ENCODE data around the gene TNFRSF9. TPM values are rescaled to one million over a fixed set of nuclear protein-coding genes. Genes with fewer than 3 reads are reported as not detected.

Gene TNFRSF9
- total and polyA plus RNA-seq, 2 experiments from 2014 or later = not detected

DNA sequence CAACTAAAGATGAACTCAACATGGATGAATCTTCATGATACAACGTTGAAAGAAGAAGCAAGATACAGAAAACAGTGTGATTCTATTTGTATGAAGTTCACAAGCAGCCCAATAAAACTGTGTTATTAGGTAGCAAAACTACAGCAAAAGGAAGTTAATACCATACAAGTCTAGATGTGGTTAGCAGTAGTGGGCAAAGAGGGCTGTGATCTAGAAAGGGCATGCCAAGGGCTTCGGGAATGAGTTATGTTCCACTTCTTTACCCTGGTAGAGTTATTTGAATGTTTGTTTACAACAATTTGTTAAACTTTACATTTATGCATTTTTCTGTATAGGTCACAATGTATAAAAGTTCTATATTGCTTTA, 9.2 kb downstream of the TNFRSF9 start:
- Histone ChIP-seq H3K27ac (ENCODE audit: low read depth) (no peak overlapping the region), H3K4me1 (ENCODE audit: insufficient read depth) (no peaks in the 10 kb centered on the region), H3K27me3 (ENCODE audit: insufficient read depth) (no peaks in the 10 kb centered on the region), H3F3A (replicated peaks; ENCODE audit: low read depth) (no peaks in the 10 kb centered on the region), H3K79me2 (replicated peaks; ENCODE audit: insufficient read depth) (no peaks in the 10 kb centered on the region), H3K9me2 (ENCODE audit: insufficient read depth) (no peaks in the 10 kb centered on the region), H3K36me3 (ENCODE audit: insufficient read depth) (no peaks in the 10 kb centered on the region), H3K4me2 (no peak overlapping the region), H3K4me3 (no peak overlapping the region), H2AFZ (no peak overlapping the region; the same call in none of the 2 replicates), H4K20me1 (replicated peaks; ENCODE audit: insufficient read depth) (no peaks in the 10 kb centered on the region)
- no peaks in the 10 kb centered on the region for H3K4me1 Mint-ChIP-seq
- no peaks in the 10 kb centered on the region for H3K9me3 Mint-ChIP-seq
- H3K36me3 Mint-ChIP-seq (ENCODE audit: low read depth) = no peaks in the 10 kb centered on the region
- TF ChIP-seq, protein P1, sequence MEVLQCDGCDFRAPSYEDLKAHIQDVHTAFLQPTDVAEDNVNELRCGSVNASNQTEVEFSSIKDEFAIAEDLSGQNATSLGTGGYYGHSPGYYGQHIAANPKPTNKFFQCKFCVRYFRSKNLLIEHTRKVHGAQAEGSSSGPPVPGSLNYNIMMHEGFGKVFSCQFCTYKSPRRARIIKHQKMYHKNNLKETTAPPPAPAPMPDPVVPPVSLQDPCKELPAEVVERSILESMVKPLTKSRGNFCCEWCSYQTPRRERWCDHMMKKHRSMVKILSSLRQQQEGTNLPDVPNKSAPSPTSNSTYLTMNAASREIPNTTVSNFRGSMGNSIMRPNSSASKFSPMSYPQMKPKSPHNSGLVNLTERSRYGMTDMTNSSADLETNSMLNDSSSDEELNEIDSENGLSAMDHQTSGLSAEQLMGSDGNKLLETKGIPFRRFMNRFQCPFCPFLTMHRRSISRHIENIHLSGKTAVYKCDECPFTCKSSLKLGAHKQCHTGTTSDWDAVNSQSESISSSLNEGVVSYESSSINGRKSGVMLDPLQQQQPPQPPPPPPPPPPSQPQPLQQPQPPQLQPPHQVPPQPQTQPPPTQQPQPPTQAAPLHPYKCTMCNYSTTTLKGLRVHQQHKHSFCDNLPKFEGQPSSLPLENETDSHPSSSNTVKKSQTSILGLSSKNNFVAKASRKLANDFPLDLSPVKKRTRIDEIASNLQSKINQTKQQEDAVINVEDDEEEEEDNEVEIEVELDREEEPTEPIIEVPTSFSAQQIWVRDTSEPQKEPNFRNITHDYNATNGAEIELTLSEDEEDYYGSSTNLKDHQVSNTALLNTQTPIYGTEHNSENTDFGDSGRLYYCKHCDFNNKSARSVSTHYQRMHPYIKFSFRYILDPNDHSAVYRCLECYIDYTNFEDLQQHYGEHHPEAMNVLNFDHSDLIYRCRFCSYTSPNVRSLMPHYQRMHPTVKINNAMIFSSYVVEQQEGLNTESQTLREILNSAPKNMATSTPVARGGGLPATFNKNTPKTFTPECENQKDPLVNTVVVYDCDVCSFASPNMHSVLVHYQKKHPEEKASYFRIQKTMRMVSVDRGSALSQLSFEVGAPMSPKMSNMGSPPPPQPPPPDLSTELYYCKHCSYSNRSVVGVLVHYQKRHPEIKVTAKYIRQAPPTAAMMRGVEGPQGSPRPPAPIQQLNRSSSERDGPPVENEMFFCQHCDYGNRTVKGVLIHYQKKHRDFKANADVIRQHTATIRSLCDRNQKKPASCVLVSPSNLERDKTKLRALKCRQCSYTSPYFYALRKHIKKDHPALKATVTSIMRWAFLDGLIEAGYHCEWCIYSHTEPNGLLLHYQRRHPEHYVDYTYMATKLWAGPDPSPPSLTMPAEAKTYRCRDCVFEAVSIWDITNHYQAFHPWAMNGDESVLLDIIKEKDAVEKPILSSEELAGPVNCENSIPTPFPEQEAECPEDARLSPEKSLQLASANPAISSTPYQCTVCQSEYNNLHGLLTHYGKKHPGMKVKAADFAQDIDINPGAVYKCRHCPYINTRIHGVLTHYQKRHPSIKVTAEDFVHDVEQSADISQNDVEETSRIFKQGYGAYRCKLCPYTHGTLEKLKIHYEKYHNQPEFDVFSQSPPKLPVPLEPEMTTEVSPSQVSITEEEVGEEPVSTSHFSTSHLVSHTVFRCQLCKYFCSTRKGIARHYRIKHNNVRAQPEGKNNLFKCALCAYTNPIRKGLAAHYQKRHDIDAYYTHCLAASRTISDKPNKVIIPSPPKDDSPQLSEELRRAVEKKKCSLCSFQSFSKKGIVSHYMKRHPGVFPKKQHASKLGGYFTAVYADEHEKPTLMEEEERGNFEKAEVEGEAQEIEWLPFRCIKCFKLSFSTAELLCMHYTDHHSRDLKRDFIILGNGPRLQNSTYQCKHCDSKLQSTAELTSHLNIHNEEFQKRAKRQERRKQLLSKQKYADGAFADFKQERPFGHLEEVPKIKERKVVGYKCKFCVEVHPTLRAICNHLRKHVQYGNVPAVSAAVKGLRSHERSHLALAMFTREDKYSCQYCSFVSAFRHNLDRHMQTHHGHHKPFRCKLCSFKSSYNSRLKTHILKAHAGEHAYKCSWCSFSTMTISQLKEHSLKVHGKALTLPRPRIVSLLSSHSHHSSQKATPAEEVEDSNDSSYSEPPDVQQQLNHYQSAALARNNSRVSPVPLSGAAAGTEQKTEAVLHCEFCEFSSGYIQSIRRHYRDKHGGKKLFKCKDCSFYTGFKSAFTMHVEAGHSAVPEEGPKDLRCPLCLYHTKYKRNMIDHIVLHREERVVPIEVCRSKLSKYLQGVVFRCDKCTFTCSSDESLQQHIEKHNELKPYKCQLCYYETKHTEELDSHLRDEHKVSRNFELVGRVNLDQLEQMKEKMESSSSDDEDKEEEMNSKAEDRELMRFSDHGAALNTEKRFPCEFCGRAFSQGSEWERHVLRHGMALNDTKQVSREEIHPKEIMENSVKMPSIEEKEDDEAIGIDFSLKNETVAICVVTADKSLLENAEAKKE (CRISPR knock-in tag; IDR thresholded peaks at IDR 0.05) = no peak
- no peak for TF ChIP-seq CREB1 (CRISPR knock-in tag; IDR thresholded peaks at IDR 0.05; ENCODE audit: low read depth)
- TF ChIP-seq STAT1 (IDR thresholded peaks at IDR 0.05; ENCODE audit: unreplicated experiment) = no peak
- TF ChIP-seq, protein P2, sequence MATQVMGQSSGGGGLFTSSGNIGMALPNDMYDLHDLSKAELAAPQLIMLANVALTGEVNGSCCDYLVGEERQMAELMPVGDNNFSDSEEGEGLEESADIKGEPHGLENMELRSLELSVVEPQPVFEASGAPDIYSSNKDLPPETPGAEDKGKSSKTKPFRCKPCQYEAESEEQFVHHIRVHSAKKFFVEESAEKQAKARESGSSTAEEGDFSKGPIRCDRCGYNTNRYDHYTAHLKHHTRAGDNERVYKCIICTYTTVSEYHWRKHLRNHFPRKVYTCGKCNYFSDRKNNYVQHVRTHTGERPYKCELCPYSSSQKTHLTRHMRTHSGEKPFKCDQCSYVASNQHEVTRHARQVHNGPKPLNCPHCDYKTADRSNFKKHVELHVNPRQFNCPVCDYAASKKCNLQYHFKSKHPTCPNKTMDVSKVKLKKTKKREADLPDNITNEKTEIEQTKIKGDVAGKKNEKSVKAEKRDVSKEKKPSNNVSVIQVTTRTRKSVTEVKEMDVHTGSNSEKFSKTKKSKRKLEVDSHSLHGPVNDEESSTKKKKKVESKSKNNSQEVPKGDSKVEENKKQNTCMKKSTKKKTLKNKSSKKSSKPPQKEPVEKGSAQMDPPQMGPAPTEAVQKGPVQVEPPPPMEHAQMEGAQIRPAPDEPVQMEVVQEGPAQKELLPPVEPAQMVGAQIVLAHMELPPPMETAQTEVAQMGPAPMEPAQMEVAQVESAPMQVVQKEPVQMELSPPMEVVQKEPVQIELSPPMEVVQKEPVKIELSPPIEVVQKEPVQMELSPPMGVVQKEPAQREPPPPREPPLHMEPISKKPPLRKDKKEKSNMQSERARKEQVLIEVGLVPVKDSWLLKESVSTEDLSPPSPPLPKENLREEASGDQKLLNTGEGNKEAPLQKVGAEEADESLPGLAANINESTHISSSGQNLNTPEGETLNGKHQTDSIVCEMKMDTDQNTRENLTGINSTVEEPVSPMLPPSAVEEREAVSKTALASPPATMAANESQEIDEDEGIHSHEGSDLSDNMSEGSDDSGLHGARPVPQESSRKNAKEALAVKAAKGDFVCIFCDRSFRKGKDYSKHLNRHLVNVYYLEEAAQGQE (IDR thresholded peaks at IDR 0.05; ENCODE audit: unreplicated experiment) = no peak
- TF ChIP-seq, protein P3, sequence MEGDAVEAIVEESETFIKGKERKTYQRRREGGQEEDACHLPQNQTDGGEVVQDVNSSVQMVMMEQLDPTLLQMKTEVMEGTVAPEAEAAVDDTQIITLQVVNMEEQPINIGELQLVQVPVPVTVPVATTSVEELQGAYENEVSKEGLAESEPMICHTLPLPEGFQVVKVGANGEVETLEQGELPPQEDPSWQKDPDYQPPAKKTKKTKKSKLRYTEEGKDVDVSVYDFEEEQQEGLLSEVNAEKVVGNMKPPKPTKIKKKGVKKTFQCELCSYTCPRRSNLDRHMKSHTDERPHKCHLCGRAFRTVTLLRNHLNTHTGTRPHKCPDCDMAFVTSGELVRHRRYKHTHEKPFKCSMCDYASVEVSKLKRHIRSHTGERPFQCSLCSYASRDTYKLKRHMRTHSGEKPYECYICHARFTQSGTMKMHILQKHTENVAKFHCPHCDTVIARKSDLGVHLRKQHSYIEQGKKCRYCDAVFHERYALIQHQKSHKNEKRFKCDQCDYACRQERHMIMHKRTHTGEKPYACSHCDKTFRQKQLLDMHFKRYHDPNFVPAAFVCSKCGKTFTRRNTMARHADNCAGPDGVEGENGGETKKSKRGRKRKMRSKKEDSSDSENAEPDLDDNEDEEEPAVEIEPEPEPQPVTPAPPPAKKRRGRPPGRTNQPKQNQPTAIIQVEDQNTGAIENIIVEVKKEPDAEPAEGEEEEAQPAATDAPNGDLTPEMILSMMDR (conservative IDR thresholded peaks at IDR 0.05; ENCODE audit: low read depth in 2 of 2) = no peak
- TF ChIP-seq ZNF114 (CRISPR knock-in tag; IDR thresholded peaks at IDR 0.05) = no peak
- TF ChIP-seq NANOG (IDR thresholded peaks at IDR 0.05; ENCODE audit: borderline replicate concordance) = no peak
- no peak for TF ChIP-seq EZH2 (IDR thresholded peaks at IDR 0.05; ENCODE audit: low read depth, unreplicated experiment)
- TF ChIP-seq POLR2AphosphoS5 (IDR thresholded peaks at IDR 0.05; ENCODE audit: low read depth) = no peak
- no peak for TF ChIP-seq ZNF331 (CRISPR knock-in tag; IDR thresholded peaks at IDR 0.05; ENCODE audit: low read depth)
- TF ChIP-seq EZH2phosphoT487 (IDR thresholded peaks at IDR 0.05; ENCODE audit: unreplicated experiment) = no peak
- TF ChIP-seq, protein P4, sequence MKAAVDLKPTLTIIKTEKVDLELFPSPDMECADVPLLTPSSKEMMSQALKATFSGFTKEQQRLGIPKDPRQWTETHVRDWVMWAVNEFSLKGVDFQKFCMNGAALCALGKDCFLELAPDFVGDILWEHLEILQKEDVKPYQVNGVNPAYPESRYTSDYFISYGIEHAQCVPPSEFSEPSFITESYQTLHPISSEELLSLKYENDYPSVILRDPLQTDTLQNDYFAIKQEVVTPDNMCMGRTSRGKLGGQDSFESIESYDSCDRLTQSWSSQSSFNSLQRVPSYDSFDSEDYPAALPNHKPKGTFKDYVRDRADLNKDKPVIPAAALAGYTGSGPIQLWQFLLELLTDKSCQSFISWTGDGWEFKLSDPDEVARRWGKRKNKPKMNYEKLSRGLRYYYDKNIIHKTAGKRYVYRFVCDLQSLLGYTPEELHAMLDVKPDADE (IDR thresholded peaks at IDR 0.05) = no peak
- TF ChIP-seq JUNB (IDR thresholded peaks at IDR 0.05; ENCODE audit: unreplicated experiment) = no peak
- peaks cover 9% of the 10 kb centered on the region for H3K27me3 Mint-ChIP-seq (ENCODE audit: insufficient read depth, low read depth, poor library complexity)
- DNase-seq (ENCODE audit: low spot score) = no peak
- no peak for ATAC-seq
- H3K4me3 Mint-ChIP-seq = no peak overlapping the region
- H3K27ac Mint-ChIP-seq = no peak overlapping the region

Measured in GM23338 (cell line).